ENCODE data around the gene OTOL1.

Gene OTOL1

GRCh38 chr3:161496508-161496907, at the start of gene OTOL1:
OTOL1 (plus strand) TSS chr3:161496808; CDS start chr3:161496808, 0 bp downstream.
- H3K4me3 ChIP-seq (ENCODE audit: low read depth, low read length) = no peak within 1 kb of the TSS
- ChIA-PET POLR2A (no interaction called here), CTCF (no interaction called here)
- no peak for TF ChIP-seq CTCF (IDR thresholded peaks at IDR 0.05; ENCODE audit: insufficient read depth, low read length, missing control alignments)
- DNase-seq (ENCODE audit: low read depth, low spot score) = no peak

- POLR2A ChIA-PET = no interaction called here
- no peak overlapping the region for H3K4me3 ChIP-seq (ENCODE audit: low read depth, low read length)
- CTCF ChIA-PET = no interaction called here
- no peak for TF ChIP-seq CTCF (IDR thresholded peaks at IDR 0.05; ENCODE audit: insufficient read depth, low read length, missing control alignments)
- DNase-seq (ENCODE audit: low read depth, low spot score) = no peak
Observed at GRCh38 chr3:161449785-161450184, 46.8 kb upstream of the OTOL1 start.

DNA sequence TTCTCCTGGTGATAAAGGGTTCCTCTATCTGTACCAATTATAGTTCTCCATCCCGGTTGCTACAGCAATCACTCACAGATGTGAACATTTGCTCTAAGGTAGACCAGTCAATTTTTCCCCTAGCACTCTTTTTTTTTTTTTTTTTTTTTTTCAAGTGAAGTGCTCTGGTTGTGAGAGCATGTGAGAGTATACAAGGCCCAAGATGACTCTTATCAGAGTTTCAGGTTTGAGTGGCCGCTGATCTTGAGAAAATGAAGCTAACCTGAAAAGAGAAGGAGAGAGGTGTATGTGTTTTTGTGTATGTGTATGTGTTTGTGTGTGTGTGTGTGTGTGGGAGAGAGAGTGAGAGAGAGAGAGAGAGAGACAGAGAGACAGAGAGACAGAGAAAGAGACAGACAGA, 44.4 kb upstream of the OTOL1 start:
- no peak overlapping the region for H3K4me3 ChIP-seq (ENCODE audit: low read depth, low read length)
- no peak for DNase-seq (ENCODE audit: low read depth, low spot score)
- TF ChIP-seq CTCF (IDR thresholded peaks at IDR 0.05; ENCODE audit: insufficient read depth, low read length, missing control alignments) = no peak
- ChIA-PET CTCF (no interaction called here), POLR2A (no interaction called here)

DNA sequence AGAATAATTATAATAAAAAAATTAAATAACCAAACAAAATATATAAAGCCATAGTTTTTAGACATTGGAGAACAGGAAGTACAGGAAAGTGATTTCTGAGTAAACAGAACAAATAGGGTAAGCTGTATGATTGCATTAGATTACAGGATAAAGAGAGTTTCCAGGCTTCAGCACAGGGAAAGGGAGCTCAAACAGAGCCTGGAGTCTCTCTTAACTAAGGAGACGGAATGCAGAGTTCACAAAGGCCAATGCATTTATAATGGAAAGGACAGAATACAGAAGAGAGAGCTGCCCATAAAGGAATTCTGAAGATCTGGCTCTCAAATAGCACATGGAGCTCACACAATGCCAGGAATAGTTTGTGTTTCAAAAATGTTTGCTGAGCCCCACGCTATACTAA, 42.0 kb upstream of the OTOL1 start:
- ChIA-PET POLR2A (interaction anchor here (0.6 kb wide), 1 partner anchor 345 kb away, joined by 3 read pairs; no protein-coding TSS in a partner anchor), CTCF (no interaction called here)
- H3K4me3 ChIP-seq (ENCODE audit: low read depth, low read length) = no peak overlapping the region
- DNase-seq (ENCODE audit: low read depth, low spot score) = no peak
- TF ChIP-seq CTCF (IDR thresholded peaks at IDR 0.05; ENCODE audit: insufficient read depth, low read length, missing control alignments) = no peak

GRCh38 chr3:161455962-161456361, 40.6 kb upstream of the OTOL1 start:
- CTCF ChIA-PET = no interaction called here
- no peak for TF ChIP-seq CTCF (IDR thresholded peaks at IDR 0.05; ENCODE audit: insufficient read depth, low read length, missing control alignments)
- H3K4me3 ChIP-seq (ENCODE audit: low read depth, low read length) = no peak overlapping the region
- DNase-seq (ENCODE audit: low read depth, low spot score) = no peak
- POLR2A ChIA-PET = no interaction called here

DNA sequence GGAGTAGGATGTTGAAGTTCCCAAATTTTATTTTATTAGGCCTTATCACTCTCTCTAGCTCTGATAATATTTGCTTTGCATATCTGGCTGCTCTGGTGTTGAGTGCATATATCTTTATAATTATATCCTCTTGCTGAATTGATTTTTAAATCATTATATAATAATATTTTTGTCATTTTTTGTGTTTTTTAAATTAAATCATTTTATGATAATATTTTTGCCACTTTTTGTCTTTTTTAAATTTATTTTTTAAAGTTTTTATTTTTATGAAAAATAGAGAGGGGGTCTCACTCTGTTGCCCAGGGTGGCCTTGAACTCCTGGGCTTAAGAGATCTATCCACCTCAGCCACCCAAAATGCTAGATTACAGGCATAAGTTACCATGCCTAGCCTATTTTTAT, 34.5 kb upstream of the OTOL1 start:
- no peak for TF ChIP-seq CTCF (IDR thresholded peaks at IDR 0.05; ENCODE audit: insufficient read depth, low read length, missing control alignments)
- ChIA-PET POLR2A (no interaction called here), CTCF (no interaction called here)
- no peak overlapping the region for H3K4me3 ChIP-seq (ENCODE audit: low read depth, low read length)
- no peak for DNase-seq (ENCODE audit: low read depth, low spot score)

All from AG04449 (cell line).